HUES64 (cell line): ENCODE data around the gene LUM.

Experiments used
- H3K27ac ChIP-seq: 2 replicates; pipeline ENCODE4 v1.7.0; 2013; ENCODE audit warnings: low read depth, low read length, inconsistent platforms
- H3K27me3 ChIP-seq: 2 replicates; pipeline ENCODE4 v1.6.1; 2013; ENCODE audit warnings: mild to moderate bottlenecking, low read length; ENCODE audit not compliant: insufficient read depth
- H3K36me3 ChIP-seq: 2 replicates; pipeline ENCODE4 v1.6.1; 2013; ENCODE audit warnings: mild to moderate bottlenecking, low read length; ENCODE audit not compliant: insufficient read depth
- H3K4me1 ChIP-seq: 2 replicates; pipeline ENCODE4 v1.6.1; 2013; ENCODE audit warnings: mild to moderate bottlenecking, low read length, moderate library complexity; ENCODE audit not compliant: insufficient read depth
- H3K4me3 ChIP-seq: 2 replicates; pipeline ENCODE4 v1.5.1; 2013; ENCODE audit warnings: mild to moderate bottlenecking, low read length, moderate library complexity
- H3K9ac ChIP-seq: 2 replicates; pipeline ENCODE4 v1.6.1; 2013; ENCODE audit warnings: mild to moderate bottlenecking, low read depth, low read length
- H3K9me3 ChIP-seq: 2 replicates; pipeline ENCODE4 v1.6.1; 2013; ENCODE audit warnings: low read depth, low read length; ENCODE audit not compliant: insufficient read depth
- WGBS: fragments of 150-250, 120-280 bp; methylation state at CpG from one replicate; pipeline ENCODE4 v1.1.7; 2013; ENCODE audit warnings: missing lambda C conversion rate; 5-methylcytosine and 5-hydroxymethylcytosine counted together

The LUM gene

DNA sequence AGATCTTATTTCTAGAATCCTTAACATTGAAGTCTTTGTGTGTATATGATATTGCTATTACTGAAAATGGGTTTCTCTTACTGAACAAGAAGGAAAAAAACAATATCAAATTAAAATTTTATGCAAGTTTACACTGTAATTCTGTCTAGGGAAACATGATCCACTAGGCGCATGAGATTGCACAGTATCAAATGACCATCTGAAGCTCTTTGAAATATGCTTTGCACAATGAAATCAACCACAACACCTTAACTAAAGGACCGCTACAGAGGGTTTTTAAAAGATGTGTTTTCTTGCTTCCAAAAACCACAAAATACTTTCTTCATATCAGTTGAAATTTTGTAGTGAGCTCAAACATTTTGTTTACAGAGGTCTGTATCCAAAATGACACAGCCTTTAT is 38.4 kb downstream of the LUM start:
- Histone ChIP-seq H3K9me3 (no peaks in the 10 kb centered on the region), H3K27me3 (no peaks in the 10 kb centered on the region), H3K9ac (no peak overlapping the region), H3K4me3 (no peak overlapping the region), H3K4me1 (no peaks in the 10 kb centered on the region), H3K36me3 (no peaks in the 10 kb centered on the region), H3K27ac (no peak overlapping the region)
- WGBS = 96% methylated on average over 2 of the region's 2 CpGs

DNA sequence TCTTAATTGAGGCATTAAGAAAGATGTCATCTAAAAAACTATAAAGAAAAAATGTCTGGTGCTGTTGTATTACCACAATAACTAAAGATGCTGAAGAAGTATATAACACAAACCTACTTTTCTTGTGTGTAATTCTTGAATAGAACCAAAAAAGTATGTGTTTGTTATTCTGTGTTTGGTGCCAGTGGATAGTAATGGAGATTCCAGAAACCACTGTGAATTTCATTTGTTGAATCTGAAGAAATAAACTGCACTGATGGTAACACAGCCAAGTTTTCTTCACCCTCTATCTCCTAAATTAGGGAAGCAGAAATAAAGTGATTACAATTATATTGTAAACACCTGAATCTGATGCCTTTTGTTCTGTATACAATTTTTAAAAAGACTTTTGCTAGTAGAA is 40.4 kb downstream of the LUM start:
- Histone ChIP-seq H3K9ac (no peak overlapping the region), H3K27ac (no peak overlapping the region), H3K9me3 (no peaks in the 10 kb centered on the region), H3K4me3 (no peak overlapping the region), H3K27me3 (no peaks in the 10 kb centered on the region), H3K36me3 (no peaks in the 10 kb centered on the region), H3K4me1 (no peaks in the 10 kb centered on the region)

DNA sequence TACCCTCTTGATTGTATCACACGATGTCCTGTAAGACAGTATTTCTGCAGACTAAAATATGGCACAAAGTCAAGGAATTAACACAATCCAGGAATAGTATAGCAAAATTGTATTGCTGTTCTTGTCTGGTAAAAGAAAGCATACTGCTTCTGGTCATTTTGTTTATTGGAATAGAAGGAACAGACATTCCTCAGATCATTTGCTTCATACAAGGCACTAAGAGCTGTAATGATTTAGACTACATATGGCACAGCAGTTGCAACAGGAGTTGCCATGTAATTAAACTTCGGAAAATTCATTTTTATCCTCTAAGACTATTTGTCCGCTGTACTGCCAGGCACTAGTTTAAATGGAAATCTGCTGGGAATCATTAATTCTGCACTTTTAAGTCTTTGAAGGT is 45.9 kb downstream of the LUM start:
- no peak overlapping the region for H3K4me3 ChIP-seq
- no peak overlapping the region for H3K9ac ChIP-seq
- H3K36me3 ChIP-seq = no peaks in the 10 kb centered on the region
- no peaks in the 10 kb centered on the region for H3K4me1 ChIP-seq
- 98% methylated on average over 3 of the region's 3 CpGs for WGBS
- no peak overlapping the region for H3K27ac ChIP-seq
- H3K27me3 ChIP-seq = no peaks in the 10 kb centered on the region
- no peaks in the 10 kb centered on the region for H3K9me3 ChIP-seq

DNA sequence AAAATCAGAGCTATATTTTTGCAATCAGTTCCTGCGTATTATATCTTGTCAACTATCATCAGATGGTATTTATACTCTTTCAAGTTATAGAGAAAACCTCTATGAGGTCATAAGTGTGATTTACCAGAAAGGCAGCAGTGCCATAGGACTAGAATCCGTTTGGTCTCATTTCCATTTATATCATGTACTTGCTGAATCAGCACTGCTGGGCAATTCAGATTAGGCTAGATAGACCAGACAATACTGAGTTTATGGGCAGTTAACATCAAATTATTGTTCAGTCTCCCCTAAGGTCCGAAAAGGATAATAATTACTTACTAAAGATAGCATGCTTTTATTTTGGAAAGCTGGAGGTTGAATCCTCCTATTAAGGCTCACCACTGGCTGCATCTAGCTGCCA is 46.7 kb downstream of the LUM start:
- Histone ChIP-seq H3K4me1 (no peaks in the 10 kb centered on the region), H3K27ac (no peak overlapping the region), H3K4me3 (no peak overlapping the region), H3K9me3 (no peaks in the 10 kb centered on the region), H3K36me3 (no peaks in the 10 kb centered on the region), H3K27me3 (no peaks in the 10 kb centered on the region), H3K9ac (no peak overlapping the region)
- WGBS = 97% methylated on average over 2 of the region's 3 CpGs

DNA sequence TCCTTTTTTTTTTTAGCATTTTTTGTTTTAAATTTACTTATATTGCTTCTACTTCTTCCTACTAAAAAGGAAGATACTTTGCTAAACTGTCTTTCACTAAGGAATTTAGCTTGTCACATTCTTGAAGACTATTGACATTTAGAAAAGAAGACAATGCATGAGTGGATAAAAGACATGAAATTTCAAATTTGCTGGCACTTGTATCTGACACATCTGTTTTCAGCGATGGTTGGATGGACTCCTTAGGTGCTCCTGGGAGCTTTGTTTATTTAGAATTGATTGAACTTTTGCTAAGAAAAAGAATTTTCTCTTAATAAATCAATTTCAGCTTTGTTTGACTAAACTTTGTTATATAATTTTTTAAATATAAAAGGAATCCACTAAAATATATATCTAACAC is 50.2 kb downstream of the LUM start:
- 94% methylated on average over 1 of the region's 1 CpG for WGBS
- no peaks in the 10 kb centered on the region for H3K27me3 ChIP-seq

DNA sequence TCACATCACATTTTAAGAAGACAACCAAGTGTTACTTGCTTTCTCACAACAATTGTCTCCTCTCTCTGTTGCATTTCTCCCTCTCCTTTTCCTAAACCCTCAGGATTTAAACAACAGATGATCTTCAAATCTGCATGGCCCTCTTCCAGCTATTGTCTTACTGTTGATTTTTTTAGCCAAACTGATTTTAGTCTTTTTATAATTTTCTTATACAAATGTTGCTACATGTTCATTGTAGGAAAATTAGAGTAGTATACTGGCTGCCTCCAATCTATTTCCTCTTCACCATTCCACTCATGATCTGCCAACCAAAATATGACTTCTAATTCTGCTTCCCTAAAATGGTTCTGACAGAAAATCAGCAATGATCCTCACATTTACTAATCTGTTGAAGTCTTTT is 52.1 kb downstream of the LUM start:
- Histone ChIP-seq H3K4me1 (no peaks in the 10 kb centered on the region), H3K4me3 (no peak overlapping the region), H3K9me3 (no peaks in the 10 kb centered on the region), H3K36me3 (no peaks in the 10 kb centered on the region), H3K27ac (no peak overlapping the region), H3K27me3 (no peaks in the 10 kb centered on the region), H3K9ac (no peak overlapping the region)

More for the DNA sequence above, 50.2 kb downstream of the LUM start:
- no peaks in the 10 kb centered on the region for H3K36me3 ChIP-seq
- no peak overlapping the region for H3K4me3 ChIP-seq
- no peak overlapping the region for H3K27ac ChIP-seq
- H3K9ac ChIP-seq = no peak overlapping the region
- no peaks in the 10 kb centered on the region for H3K9me3 ChIP-seq
- H3K4me1 ChIP-seq = no peaks in the 10 kb centered on the region

DNA sequence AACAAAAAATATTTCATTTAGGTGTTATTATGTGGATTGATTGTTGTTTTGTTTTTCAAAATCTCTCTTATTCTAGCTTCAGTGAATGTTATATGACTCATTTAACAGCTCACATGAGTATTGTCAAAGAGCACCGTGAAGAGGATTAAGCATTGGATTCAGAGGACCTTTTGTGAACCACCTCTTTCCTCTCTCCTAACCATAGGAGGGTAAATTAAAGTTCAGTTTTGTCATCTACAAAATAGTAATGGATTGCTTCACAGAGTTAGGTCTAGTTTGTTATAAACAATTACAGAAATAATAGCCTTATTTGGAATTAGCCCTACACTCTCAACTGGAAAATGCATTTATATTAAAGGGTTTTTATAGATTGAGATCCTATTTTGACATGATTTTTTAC is 52.5 kb downstream of the LUM start:
- no peaks in the 10 kb centered on the region for H3K27me3 ChIP-seq
- no CpG with 5 or more reads among the region's 1 CpG for WGBS
- H3K9ac ChIP-seq = no peak overlapping the region
- H3K4me3 ChIP-seq = no peak overlapping the region
- no peak overlapping the region for H3K27ac ChIP-seq
- no peaks in the 10 kb centered on the region for H3K4me1 ChIP-seq
- H3K9me3 ChIP-seq = no peaks in the 10 kb centered on the region
- H3K36me3 ChIP-seq = no peaks in the 10 kb centered on the region

DNA sequence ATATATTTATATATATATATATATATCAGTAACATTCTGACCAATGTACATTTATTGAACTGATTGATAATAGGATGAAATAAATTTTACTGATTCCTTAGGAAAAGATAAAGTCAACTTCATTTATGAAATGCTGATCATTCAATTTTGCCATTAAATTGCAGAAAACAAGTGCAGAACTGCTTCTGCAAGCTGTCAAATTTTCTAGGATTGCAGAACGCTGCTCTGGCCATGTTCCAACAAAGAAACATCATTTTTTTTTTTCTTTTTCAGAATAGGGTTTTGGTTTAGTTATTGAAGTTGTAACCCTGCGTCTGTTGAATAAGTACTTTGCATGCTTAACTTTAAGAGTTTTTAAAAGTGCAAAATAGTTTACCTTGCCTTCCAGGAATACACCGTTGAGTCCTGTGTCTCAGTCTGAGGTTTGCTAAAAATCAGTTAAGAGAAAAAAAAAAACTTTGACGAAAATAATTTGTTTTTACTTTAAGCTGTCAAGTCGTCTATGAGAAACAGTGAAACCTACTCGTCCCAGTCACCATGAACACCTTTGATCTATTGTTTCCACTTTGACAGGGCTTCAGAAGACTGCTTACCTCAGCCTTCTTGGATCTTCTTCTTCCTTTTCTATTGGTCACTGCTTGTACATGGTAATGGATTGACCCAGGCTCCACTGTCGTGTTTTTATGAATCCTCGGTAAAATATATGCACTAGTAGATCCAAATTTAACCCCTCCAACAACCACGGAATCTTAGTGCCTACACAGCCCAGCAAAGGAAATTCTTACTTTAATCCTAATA is 53.7 kb downstream of the LUM start, which contains the start of gene KERA:
Gene KERA (minus strand): TSS at position 657 of the 798 bp plus-strand sequence. CDS start 1,743 bp downstream, outside the sequence.
- H3K4me3 ChIP-seq = no peak within 1 kb of the TSS
- no peaks in the 10 kb centered on the region for H3K36me3 ChIP-seq
- no peak within 1 kb of the TSS for H3K27ac ChIP-seq
- H3K9ac ChIP-seq = no peak within 1 kb of the TSS
- H3K9me3 ChIP-seq = no peaks in the 10 kb centered on the region
- H3K27me3 ChIP-seq = no peaks in the 10 kb centered on the region
- 80% methylated on average over 8 of the region's 9 CpGs for WGBS
- no peaks in the 10 kb centered on the region for H3K4me1 ChIP-seq

DNA sequence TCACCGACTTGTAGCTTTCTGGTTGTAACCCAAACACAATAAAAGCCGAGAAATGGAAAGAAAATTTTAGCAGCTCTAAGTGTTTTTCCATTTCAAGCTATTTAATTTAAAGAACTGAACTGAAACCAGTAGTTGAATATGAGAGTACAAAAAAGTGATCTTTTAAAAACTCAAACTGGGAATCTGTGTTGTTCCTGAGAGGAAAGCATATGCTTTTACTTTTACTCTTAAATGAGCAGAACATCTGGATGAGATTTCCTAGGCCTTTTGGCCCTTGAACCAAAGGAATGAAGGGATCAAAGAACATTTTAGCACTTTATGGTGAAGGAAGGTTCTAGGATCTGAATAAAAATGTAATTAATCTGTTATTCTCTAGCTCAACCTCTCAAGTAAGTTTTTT is 54.8 kb downstream of the LUM start:
- no peak overlapping the region for H3K4me3 ChIP-seq
- H3K4me1 ChIP-seq = no peaks in the 10 kb centered on the region
- H3K27me3 ChIP-seq = no peaks in the 10 kb centered on the region
- H3K9ac ChIP-seq = no peak overlapping the region
- H3K9me3 ChIP-seq = no peaks in the 10 kb centered on the region
- H3K27ac ChIP-seq = no peak overlapping the region
- H3K36me3 ChIP-seq = no peaks in the 10 kb centered on the region
- WGBS = 91% methylated on average over 2 of the region's 2 CpGs

DNA sequence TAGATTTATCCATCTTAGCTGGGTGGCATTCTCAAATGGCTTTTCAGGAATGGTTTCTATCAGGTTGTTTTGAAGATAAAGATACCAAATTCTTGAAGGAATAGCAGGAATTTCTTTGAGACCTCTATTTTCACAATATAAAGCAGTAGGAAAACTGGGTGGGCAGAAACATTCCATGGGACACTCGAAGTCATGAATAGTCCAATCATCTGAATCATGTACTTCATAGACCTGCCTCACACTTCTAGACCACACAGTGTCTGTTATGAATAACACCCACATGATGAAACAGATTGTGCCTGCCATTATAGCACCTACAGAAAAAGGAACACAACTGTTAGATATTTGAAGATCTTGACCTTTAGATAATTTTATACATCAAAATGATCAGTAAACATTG is 55.3 kb downstream of the LUM start:
- Histone ChIP-seq H3K4me1 (no peaks in the 10 kb centered on the region), H3K27me3 (no peaks in the 10 kb centered on the region), H3K4me3 (no peak overlapping the region), H3K36me3 (no peaks in the 10 kb centered on the region), H3K27ac (no peak overlapping the region), H3K9me3 (no peaks in the 10 kb centered on the region), H3K9ac (no peak overlapping the region)
- 87% methylated on average over 1 of the region's 1 CpG for WGBS

DNA sequence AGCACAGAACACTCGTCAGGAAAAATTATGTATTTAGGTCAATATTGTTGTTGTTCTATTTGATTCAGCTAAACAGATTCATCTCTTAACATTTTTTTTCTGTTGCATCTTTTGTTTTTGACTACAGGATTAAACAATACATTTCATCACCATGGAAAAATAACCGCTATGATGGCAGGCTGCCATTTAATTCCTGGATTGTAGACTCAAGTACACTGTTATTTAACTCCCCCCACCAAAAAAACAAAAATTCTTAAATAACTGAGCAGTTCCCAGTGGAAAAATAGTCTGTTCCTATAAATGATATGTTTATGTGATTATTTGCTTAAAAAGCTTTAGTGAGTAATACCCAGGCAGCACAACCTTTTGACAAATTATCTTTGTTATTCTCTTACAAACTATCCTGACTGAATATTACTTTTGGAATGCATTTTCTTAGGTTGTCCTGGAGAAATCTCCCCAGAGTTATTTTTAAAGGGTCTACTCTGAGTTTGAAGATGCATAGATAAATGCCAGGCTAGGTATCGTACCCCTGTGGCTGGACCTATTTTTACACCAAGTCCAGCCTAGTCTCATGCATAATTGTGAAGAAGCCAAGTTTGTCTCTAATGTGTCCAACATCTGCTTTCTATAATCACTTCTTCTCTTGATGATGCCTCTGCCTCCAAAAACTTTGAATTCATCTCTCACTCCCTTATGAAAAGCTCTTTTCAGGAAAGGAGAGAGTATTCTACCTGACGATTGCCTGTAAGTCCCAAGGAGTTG is 57.2 kb downstream of the LUM start:
- no peak overlapping the region for H3K27ac ChIP-seq
- no peak overlapping the region for H3K9ac ChIP-seq
- H3K36me3 ChIP-seq = no peaks in the 10 kb centered on the region
- no peaks in the 10 kb centered on the region for H3K4me1 ChIP-seq
- H3K27me3 ChIP-seq = no peaks in the 10 kb centered on the region
- WGBS = 96% methylated on average over 3 of the region's 4 CpGs
- no peak overlapping the region for H3K4me3 ChIP-seq
- H3K9me3 ChIP-seq = no peaks in the 10 kb centered on the region
